HG03457 (cell line): ENCODE data around the gene RRAD.
A peak's percentile ranks its signal among the peaks of the same experiment; 100 is the strongest.
"Not testable (repeated sequence)": the region's sequence is repeated elsewhere in the genome, so short reads cannot be mapped to it uniquely, and the experiment has no call there.

Experiments used
- ATAC-seq: cut with Tn5 transposase; IDR thresholded peaks from one replicate; pipeline ENCODE4 v1.9.1; 2021; ENCODE audit warnings: moderate number of reproducible peaks; ENCODE audit not compliant: unreplicated experiment

RRAD gene

GRCh38 chr16:66934839-66935313 is 9.5 kb upstream of the RRAD start:
- not testable (repeated sequence) for ATAC-seq

- ATAC-seq: peak; percentile 63
Measured at GRCh38 chr16:66934138-66934838, 9.0 kb upstream of the RRAD start, which contains the start of gene CIAO2B. Gene CIAO2B (minus strand): TSS chr16:66934402. CDS start chr16:66934364, 38 bp downstream.

- ATAC-seq: no peak
Measured at GRCh38 chr16:66933776-66934137, 8.4 kb upstream of the RRAD start.

GRCh38 chr16:66932076-66932475 is 6.7 kb upstream of the RRAD start:
- no peak for ATAC-seq

- no peak for ATAC-seq
Measured at GRCh38 chr16:66931665-66932064, 6.3 kb upstream of the RRAD start.

GRCh38 chr16:66930189-66930588 is 4.9 kb upstream of the RRAD start:
- no peak for ATAC-seq

- no peak for ATAC-seq
Measured at GRCh38 chr16:66928702-66929388, 3.5 kb upstream of the RRAD start.

- ATAC-seq: no peak
Measured at GRCh38 chr16:66927918-66928649, 2.7 kb upstream of the RRAD start.

- ATAC-seq: no peak
Measured at GRCh38 chr16:66926961-66927436, 1.7 kb upstream of the RRAD start.

GRCh38 chr16:66926171-66926947 is 1.0 kb upstream of the RRAD start:
- no peak for ATAC-seq

- no peak for ATAC-seq
Measured at GRCh38 chr16:66924527-66925321, 611 bp downstream of the RRAD start.

GRCh38 chr16:66923866-66924265 is 1.5 kb downstream of the RRAD start:
- ATAC-seq: no peak

GRCh38 chr16:66923247-66923731 is 2.0 kb downstream of the RRAD start:
- no peak for ATAC-seq

GRCh38 chr16:66921729-66922450 is 3.4 kb downstream of the RRAD start:
- ATAC-seq: no peak

- no peak for ATAC-seq
Measured at GRCh38 chr16:66920924-66921680, 4.2 kb downstream of the RRAD start.

- no peak for ATAC-seq
Measured at GRCh38 chr16:66920299-66920590, 5.1 kb downstream of the RRAD start.

GRCh38 chr16:66919569-66920298 is 5.6 kb downstream of the RRAD start:
- ATAC-seq: no peak
